ENCODE results near the gene DMXL1.
"Not testable (repeated sequence)": the region's sequence is repeated elsewhere in the genome, so short reads cannot be mapped to it uniquely, and the experiment has no call there.

DMXL1 gene

GRCh38 chr5:119239826-119240225 is 168.9 kb downstream of the DMXL1 start:
- DNase-seq (ENCODE audit: low spot score in 2 of 2); H3K27ac Mint-ChIP-seq; H3K36me3 Mint-ChIP-seq; ATAC-seq; H3K4me1 Mint-ChIP-seq; H3K9me3 Mint-ChIP-seq; H3K4me3 Mint-ChIP-seq: not testable (repeated sequence)

- Mint-ChIP-seq H3K4me1 (no peaks in the 10 kb centered on the region), H3K9me3 (no peaks in the 10 kb centered on the region), H3K27ac (no peak overlapping the region), H3K4me3 (no peak overlapping the region), H3K36me3 (no peaks in the 10 kb centered on the region)
- no peak for ATAC-seq
- DNase-seq (ENCODE audit: low spot score in 2 of 2), result no peak
Measured at GRCh38 chr5:119243888-119244287, 173.0 kb downstream of the DMXL1 start.

GRCh38 chr5:119250946-119251901 is 180.3 kb downstream of the DMXL1 start:
- DNase-seq (ENCODE audit: low spot score in 2 of 2) (no peak), ATAC-seq (no peak)
- H3K4me1 Mint-ChIP-seq, result peaks cover 4% of the 10 kb centered on the region
- no peak overlapping the region for H3K27ac Mint-ChIP-seq
- H3K9me3 Mint-ChIP-seq, result peaks cover 6% of the 10 kb centered on the region
- peaks cover 12% of the 10 kb centered on the region for H3K36me3 Mint-ChIP-seq
- H3K4me3 Mint-ChIP-seq, result no peak overlapping the region

- Mint-ChIP-seq H3K36me3 (peaks cover 6% of the 10 kb centered on the region), H3K4me1 (peaks cover 9% of the 10 kb centered on the region), H3K4me3 (no peak overlapping the region), H3K27ac (peak overlapping the region; percentile 34), H3K9me3 (peaks cover 9% of the 10 kb centered on the region)
- no peak for DNase-seq (ENCODE audit: low spot score in 2 of 2)
- ATAC-seq, result peak; percentile 70
Measured at GRCh38 chr5:119255571-119256356, 184.9 kb downstream of the DMXL1 start.

GRCh38 chr5:119257613-119258012 is 186.7 kb downstream of the DMXL1 start:
- no peak overlapping the region for H3K4me3 Mint-ChIP-seq
- no peak for DNase-seq (ENCODE audit: low spot score in 2 of 2)
- H3K9me3 Mint-ChIP-seq, result peaks cover 8% of the 10 kb centered on the region
- H3K4me1 Mint-ChIP-seq, result peaks cover 9% of the 10 kb centered on the region
- ATAC-seq, result no peak
- H3K27ac Mint-ChIP-seq, result no peak overlapping the region
- peaks cover 6% of the 10 kb centered on the region for H3K36me3 Mint-ChIP-seq

- H3K4me3 Mint-ChIP-seq, result no peak overlapping the region
- H3K36me3 Mint-ChIP-seq, result no peaks in the 10 kb centered on the region
- no peak for DNase-seq (ENCODE audit: low spot score in 2 of 2)
- H3K9me3 Mint-ChIP-seq, result peaks cover 5% of the 10 kb centered on the region
- H3K4me1 Mint-ChIP-seq, result peaks cover 27% of the 10 kb centered on the region
- no peak overlapping the region for H3K27ac Mint-ChIP-seq
- ATAC-seq, result no peak
Measured at GRCh38 chr5:119263639-119264038, 192.8 kb downstream of the DMXL1 start.

GRCh38 chr5:119264186-119264585 is 193.3 kb downstream of the DMXL1 start:
- H3K27ac Mint-ChIP-seq, result no peak overlapping the region
- peaks cover 5% of the 10 kb centered on the region for H3K9me3 Mint-ChIP-seq
- DNase-seq (ENCODE audit: low spot score in 2 of 2) (no peak), ATAC-seq (no peak)
- H3K4me3 Mint-ChIP-seq, result no peak overlapping the region
- peaks cover 4% of the 10 kb centered on the region for H3K36me3 Mint-ChIP-seq
- H3K4me1 Mint-ChIP-seq, result peaks cover 27% of the 10 kb centered on the region

GRCh38 chr5:119267958-119268386 is 197.1 kb downstream of the DMXL1 start:
- H3K9me3 Mint-ChIP-seq, result peaks cover 3% of the 10 kb centered on the region
- DNase-seq (ENCODE audit: low spot score in 2 of 2), result peak; percentile 35 to 77
- peak overlapping the region; percentile 93 for H3K27ac Mint-ChIP-seq
- peak overlapping the region; percentile 95 for H3K4me3 Mint-ChIP-seq
- H3K36me3 Mint-ChIP-seq, result peaks cover 18% of the 10 kb centered on the region
- peaks cover 50% of the 10 kb centered on the region for H3K4me1 Mint-ChIP-seq
- ATAC-seq, result peak; percentile 64

- Mint-ChIP-seq H3K4me3 (peak overlapping the region; percentile 95), H3K27ac (peak overlapping the region; percentile 93), H3K36me3 (peaks cover 18% of the 10 kb centered on the region), H3K9me3 (no peaks in the 10 kb centered on the region), H3K4me1 (peaks cover 56% of the 10 kb centered on the region)
- ATAC-seq, result peak; percentile 94
- DNase-seq (ENCODE audit: low spot score in 2 of 2), result peak; percentile 98 to 99
Measured at GRCh38 chr5:119268387-119269060, 197.6 kb downstream of the DMXL1 start.

GRCh38 chr5:119269061-119269944 is 198.4 kb downstream of the DMXL1 start:
- peak overlapping the region; percentile 93 for H3K27ac Mint-ChIP-seq
- peaks cover 24% of the 10 kb centered on the region for H3K36me3 Mint-ChIP-seq
- DNase-seq (ENCODE audit: low spot score in 2 of 2), result peak in 1 of 2 donors; percentile 74
- no peaks in the 10 kb centered on the region for H3K9me3 Mint-ChIP-seq
- H3K4me1 Mint-ChIP-seq, result peaks cover 63% of the 10 kb centered on the region
- ATAC-seq, result peak; percentile 38
- peak overlapping the region; percentile 95 for H3K4me3 Mint-ChIP-seq

GRCh38 chr5:119270121-119270565 is 199.3 kb downstream of the DMXL1 start:
- Mint-ChIP-seq H3K9me3 (no peaks in the 10 kb centered on the region), H3K4me1 (peaks cover 72% of the 10 kb centered on the region), H3K36me3 (peaks cover 32% of the 10 kb centered on the region), H3K4me3 (peak overlapping the region; percentile 95), H3K27ac (peak overlapping the region; percentile 93)
- ATAC-seq (no peak), DNase-seq (ENCODE audit: low spot score in 2 of 2) (no peak)

- Mint-ChIP-seq H3K27ac (peak overlapping the region; percentile 93), H3K4me1 (peaks cover 73% of the 10 kb centered on the region)
Measured at GRCh38 chr5:119270960-119271757, 200.3 kb downstream of the DMXL1 start.

GRCh38 chr5:119271758-119272730 is 201.2 kb downstream of the DMXL1 start:
- peaks cover 74% of the 10 kb centered on the region for H3K4me1 Mint-ChIP-seq
- no peak for DNase-seq (ENCODE audit: low spot score in 2 of 2)
- no peaks in the 10 kb centered on the region for H3K9me3 Mint-ChIP-seq
- H3K4me3 Mint-ChIP-seq, result peak overlapping the region; percentile 95
- ATAC-seq, result no peak
- H3K27ac Mint-ChIP-seq, result peak overlapping the region; percentile 93
- peaks cover 49% of the 10 kb centered on the region for H3K36me3 Mint-ChIP-seq

More at GRCh38 chr5:119270960-119271757, 200.3 kb downstream of the DMXL1 start:
- ATAC-seq (no peak), DNase-seq (ENCODE audit: low spot score in 2 of 2) (no peak)
- peak overlapping the region; percentile 95 for H3K4me3 Mint-ChIP-seq
- H3K36me3 Mint-ChIP-seq, result peaks cover 41% of the 10 kb centered on the region
- H3K9me3 Mint-ChIP-seq, result no peaks in the 10 kb centered on the region

Data from stimulated activated effector memory CD8-positive, alpha-beta T cell treated with anti-CD3 and anti-CD28 coated beads, Interleukin-12 subunit alpha, Interleukin-12 subunit beta, amount 100 ng/mL, for 72 hours (primary cell).